DOHH2 (cell line): ENCODE measurements around the gene PRDM7.

Experiments used
- H3F3A ChIP-seq: fragments of 200-600 bp; sonication (generic), shearing (Covaris generic); 2 replicates; pipeline ENCODE4 v1.6.0; 2016; ENCODE audit warnings: antibody characterized with exemption, mild to moderate bottlenecking; ENCODE audit not compliant: control insufficient read depth, insufficient read depth
- H3K27ac ChIP-seq: fragments of 200-600 bp; sonication (generic); 2 replicates; pipeline ENCODE4 v1.5.1; 2014; ENCODE audit warnings: low read depth, mild to moderate bottlenecking, low read length, moderate library complexity
- H3K27me3 ChIP-seq: fragments of 200-600 bp; sonication (generic); 2 replicates; pipeline ENCODE4 v1.6.1; 2014; ENCODE audit warnings: mild to moderate bottlenecking, low read length, mixed read lengths; ENCODE audit not compliant: control insufficient read depth
- H3K36me3 ChIP-seq: fragments of 200-600 bp; sonication (generic); 2 replicates; pipeline ENCODE4 v1.6.1; 2014; ENCODE audit warnings: mild to moderate bottlenecking, low read length, moderate library complexity, mixed read lengths; ENCODE audit not compliant: control insufficient read depth
- H3K4me1 ChIP-seq: fragments of 200-600 bp; sonication (generic); 2 replicates; pipeline ENCODE4 v1.6.1; 2014; ENCODE audit warnings: mild to moderate bottlenecking, low read length, mixed read lengths; ENCODE audit not compliant: control insufficient read depth
- H3K4me2 ChIP-seq: fragments of 200-600 bp; sonication (generic); 2 replicates; pipeline ENCODE4 v1.6.0; 2014; ENCODE audit warnings: mild to moderate bottlenecking, low read length, moderate library complexity
- H3K4me3 ChIP-seq: fragments of 200-600 bp; sonication (generic); 2 replicates; pipeline ENCODE4 v1.5.1; 2014; ENCODE audit warnings: mild to moderate bottlenecking, low read length, mixed read lengths
- H3K79me2 ChIP-seq: fragments of 200-600 bp; sonication (generic); 2 replicates; pipeline ENCODE4 v1.6.1; 2014; ENCODE audit warnings: mild to moderate bottlenecking, low read length, mixed read lengths; ENCODE audit not compliant: control insufficient read depth
- H3K9me2 ChIP-seq: fragments of 200-600 bp; sonication (generic); replicated peaks from 2 replicates; pipeline ENCODE4 v1.6.1; 2014; ENCODE audit warnings: mild to moderate bottlenecking, low read length, mixed read lengths; ENCODE audit not compliant: control insufficient read depth
- H3K9me3 ChIP-seq: fragments of 200-600 bp; sonication (generic); 2 replicates; pipeline ENCODE4 v1.6.1; 2014; ENCODE audit warnings: antibody characterized with exemption, low read length, mixed read lengths; ENCODE audit not compliant: control insufficient read depth, insufficient read depth
- H4K20me1 ChIP-seq: fragments of 200-600 bp; sonication (generic); 2 replicates; pipeline ENCODE4 v1.6.0; 2014; ENCODE audit warnings: low read depth, mild to moderate bottlenecking, antibody characterized with exemption, low read length, moderate library complexity; ENCODE audit not compliant: control insufficient read depth, insufficient read depth
- CTCF ChIP-seq: fragments of 200-600 bp; sonication (generic); IDR thresholded peaks from one replicate; pipeline ENCODE4 v1.5.1; 2014; ENCODE audit warnings: antibody characterized with exemption, mild to moderate bottlenecking, low read depth, low read length; ENCODE audit not compliant: poor library complexity, severe bottlenecking
- EZH2phosphoT487 ChIP-seq: fragments of 200-600 bp; sonication (generic); IDR thresholded peaks from 2 replicates; pipeline ENCODE4 v1.6.1; 2017; ENCODE audit warnings: borderline replicate concordance, mild to moderate bottlenecking, antibody characterized with exemption, low read length, moderate library complexity, mixed read lengths

PRDM7 gene

GRCh38 chr16:90041896-90042473, 35.1 kb downstream of the PRDM7 start:
- Histone ChIP-seq H3K4me1 (no peaks in the 10 kb centered on the region), H3F3A (no peaks in the 10 kb centered on the region), H4K20me1 (no peaks in the 10 kb centered on the region), H3K36me3 (no peaks in the 10 kb centered on the region), H3K27me3 (peaks cover 8% of the 10 kb centered on the region), H3K27ac (no peak overlapping the region), H3K9me2 (no peaks in the 10 kb centered on the region), H3K9me3 (no peaks in the 10 kb centered on the region; the same call in 1 of the 2 replicates), H3K4me2 (no peak overlapping the region), H3K4me3 (no peak overlapping the region), H3K79me2 (no peaks in the 10 kb centered on the region)
- TF ChIP-seq EZH2phosphoT487: no peak
- TF ChIP-seq CTCF: no peak

GRCh38 chr16:90040152-90041023, 36.7 kb downstream of the PRDM7 start:
- H3K4me3 ChIP-seq: no peak overlapping the region
- H3F3A ChIP-seq: no peaks in the 10 kb centered on the region
- H3K4me1 ChIP-seq: no peaks in the 10 kb centered on the region
- no peaks in the 10 kb centered on the region for H3K36me3 ChIP-seq
- H4K20me1 ChIP-seq: no peaks in the 10 kb centered on the region
- TF ChIP-seq EZH2phosphoT487 (no peak), CTCF (no peak)
- no peaks in the 10 kb centered on the region for H3K9me2 ChIP-seq
- H3K27ac ChIP-seq: no peak overlapping the region
- H3K27me3 ChIP-seq: peaks cover 15% of the 10 kb centered on the region
- no peaks in the 10 kb centered on the region for H3K9me3 ChIP-seq
- H3K4me2 ChIP-seq: no peak overlapping the region
- no peaks in the 10 kb centered on the region for H3K79me2 ChIP-seq

- H3K79me2 ChIP-seq: no peaks in the 10 kb centered on the region
- H3K4me2 ChIP-seq: no peak overlapping the region
- H3K9me3 ChIP-seq: peaks cover under 1% of the 10 kb centered on the region; the same call in 1 of the 2 replicates
- H3K4me3 ChIP-seq: no peak overlapping the region
- TF ChIP-seq CTCF: no peak
- no peak for TF ChIP-seq EZH2phosphoT487
- no peaks in the 10 kb centered on the region for H3F3A ChIP-seq
- no peaks in the 10 kb centered on the region for H3K36me3 ChIP-seq
- no peaks in the 10 kb centered on the region for H3K9me2 ChIP-seq
- H4K20me1 ChIP-seq: no peaks in the 10 kb centered on the region
- H3K4me1 ChIP-seq: no peaks in the 10 kb centered on the region
- no peak overlapping the region for H3K27ac ChIP-seq
- H3K27me3 ChIP-seq: peaks cover 14% of the 10 kb centered on the region
Measured at GRCh38 chr16:90037276-90037675, 39.9 kb downstream of the PRDM7 start.
